Epithelial cell of proximal tubule (primary cell): ENCODE data around the gene LRRC38. TPM values are rescaled to one million over a fixed set of nuclear protein-coding genes. Genes with fewer than 3 reads are reported as not detected.
"Not testable (repeated sequence)": the region's sequence is repeated elsewhere in the genome, so short reads cannot be mapped to it uniquely, and the experiment has no call there.

Experiments
- DNase-seq: peaks from one replicate; pipeline ENCODE4 v3.0.0-alpha.2; 2011; ENCODE audit warnings: low read depth
- H3K4me3 ChIP-seq: 2 replicates; pipeline ENCODE4 v1.5.1; 2011; ENCODE audit warnings: low read depth, mild to moderate bottlenecking, low read length
- CTCF ChIP-seq: conservative IDR thresholded peaks from 2 replicates; pipeline ENCODE4 v1.5.1; 2012; ENCODE audit warnings: low read depth, mild to moderate bottlenecking, low read length
- total RNA-seq: library from RNA; depleted of rRNA; stranded (reverse); fragments of >200 nt; gene quantifications from 2 replicates; pipeline ENCODE4 v1.2.3, GENCODE V29; 2015

The LRRC38 gene, protein sequence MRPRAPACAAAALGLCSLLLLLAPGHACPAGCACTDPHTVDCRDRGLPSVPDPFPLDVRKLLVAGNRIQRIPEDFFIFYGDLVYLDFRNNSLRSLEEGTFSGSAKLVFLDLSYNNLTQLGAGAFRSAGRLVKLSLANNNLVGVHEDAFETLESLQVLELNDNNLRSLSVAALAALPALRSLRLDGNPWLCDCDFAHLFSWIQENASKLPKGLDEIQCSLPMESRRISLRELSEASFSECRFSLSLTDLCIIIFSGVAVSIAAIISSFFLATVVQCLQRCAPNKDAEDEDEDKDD
- total RNA-seq = 0.36 TPM in 1 of 2 replicates, not detected in the other

DNA sequence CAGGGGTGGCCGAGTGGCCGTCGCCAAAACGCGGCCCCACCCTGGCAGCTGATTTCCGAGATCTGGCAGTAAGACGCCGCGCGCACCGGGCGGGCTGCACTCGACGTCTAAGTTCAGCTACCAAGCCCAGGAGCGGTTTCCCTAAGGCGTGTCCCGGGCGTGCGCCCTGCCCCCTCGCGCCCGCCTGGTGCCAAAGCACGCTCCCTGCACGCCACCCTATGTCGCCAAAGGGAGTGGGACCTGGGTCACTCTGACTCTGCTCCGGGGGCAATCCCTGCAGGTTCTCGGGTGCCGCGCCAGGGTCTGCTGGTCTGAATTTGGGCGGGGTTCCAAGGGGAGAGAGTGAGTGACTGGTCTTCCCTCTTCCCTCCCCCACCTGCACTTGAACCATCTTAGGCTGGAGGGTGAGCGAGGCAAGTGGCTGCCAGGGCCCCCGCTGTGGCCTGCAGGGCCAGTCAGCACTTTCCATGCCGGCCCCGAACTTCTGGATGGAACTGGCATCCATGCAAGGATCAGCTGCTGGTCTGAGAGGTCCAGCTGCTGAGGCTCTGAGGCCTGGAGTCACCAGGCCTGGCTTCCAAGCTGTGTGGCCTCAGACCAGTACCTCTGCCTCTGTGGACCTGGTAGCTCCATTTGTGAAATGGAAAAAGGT is at the start of gene LRRC38:
Gene LRRC38 (minus strand): TSS at position 109 of the 652 bp plus-strand sequence. CDS start 410 bp downstream, outside the sequence.
- TF ChIP-seq CTCF = no peak
- DNase-seq = no peak
- no peak within 1 kb of the TSS for H3K4me3 ChIP-seq

- H3K4me3 ChIP-seq, DNase-seq: not testable (repeated sequence)
Measured at GRCh38 chr1:13562981-13563380, 49.2 kb upstream of the LRRC38 start.

GRCh38 chr1:13560541-13560940 is 46.7 kb upstream of the LRRC38 start:
- no peak for DNase-seq
- H3K4me3 ChIP-seq = no peak overlapping the region
- no peak for TF ChIP-seq CTCF

DNA sequence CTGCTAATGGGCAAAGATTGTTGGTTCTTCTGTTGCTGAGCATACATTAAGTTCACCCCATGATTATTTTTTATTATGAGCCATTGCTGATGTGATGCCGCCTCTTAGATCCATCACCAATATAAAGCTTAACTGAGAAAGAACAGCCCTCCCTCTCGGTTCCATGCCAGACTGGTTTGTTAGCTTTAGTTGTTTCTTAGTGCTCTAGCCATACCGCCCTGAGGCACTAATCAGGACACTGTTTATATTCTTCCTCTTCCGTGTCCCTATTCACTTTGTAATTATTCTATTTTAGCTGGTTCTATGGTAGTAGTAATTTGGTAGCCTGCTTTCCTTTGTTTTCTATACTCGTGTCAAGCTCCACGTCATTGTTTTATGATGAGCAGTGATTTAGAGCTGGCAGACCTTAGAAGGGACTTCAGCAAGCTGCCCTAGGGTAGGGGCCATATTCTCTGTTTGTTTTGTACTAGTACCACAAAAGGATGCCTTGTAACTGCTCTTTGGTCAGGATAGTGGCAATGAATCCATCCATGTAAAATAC is 42.5 kb upstream of the LRRC38 start:
- TF ChIP-seq CTCF = no peak
- no peak overlapping the region for H3K4me3 ChIP-seq
- no peak for DNase-seq

GRCh38 chr1:13554798-13555197 is 41.0 kb upstream of the LRRC38 start:
- no peak for TF ChIP-seq CTCF
- DNase-seq = no peak
- H3K4me3 ChIP-seq = no peak overlapping the region

- TF ChIP-seq CTCF = no peak
- no peak for DNase-seq
- no peak overlapping the region for H3K4me3 ChIP-seq
Measured at GRCh38 chr1:13550663-13551062, 36.9 kb upstream of the LRRC38 start.

DNA sequence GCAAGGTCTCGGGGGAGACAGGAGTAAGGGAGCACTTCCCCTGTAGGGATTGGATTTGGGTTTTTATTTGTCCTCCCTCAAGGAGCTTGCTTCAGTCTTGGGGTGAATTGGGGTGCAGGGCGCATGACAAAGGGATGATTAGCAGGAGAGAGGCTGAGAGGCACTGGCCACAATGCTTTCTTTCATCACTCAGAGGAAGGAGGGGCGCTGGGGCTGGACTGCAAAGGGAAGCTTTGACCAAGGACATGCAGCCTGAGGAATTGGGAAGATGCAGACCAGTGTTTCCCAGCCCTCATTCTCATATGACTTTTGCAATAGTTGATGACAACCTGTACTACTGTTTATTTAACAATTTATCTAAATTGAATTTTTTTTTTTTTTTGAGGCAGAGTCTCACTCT is 35.7 kb upstream of the LRRC38 start:
- H3K4me3 ChIP-seq = no peak overlapping the region
- DNase-seq = no peak
- no peak for TF ChIP-seq CTCF
